OCI-LY1 (cell line): Measurements from ENCODE around the gene NEB.

Source experiments
- EZH2 ChIP-seq: fragments of 200-600 bp; sonication (generic), shearing (Covaris generic); IDR thresholded peaks from 2 replicates; pipeline ENCODE4 v1.8.0; 2017; ENCODE audit warnings: borderline replicate concordance, mixed run types, mild to moderate bottlenecking, antibody characterized with exemption, low read length, moderate library complexity, mixed read lengths
- TF ChIP-seq, protein P1 (sequence below): fragments of 200-600 bp; sonication (generic), shearing (Covaris generic); IDR thresholded peaks from 2 replicates; pipeline ENCODE4 v1.5.1; 2017; ENCODE audit warnings: mild to moderate bottlenecking, antibody characterized with exemption, low read length, moderate library complexity, mixed read lengths

DNA sequence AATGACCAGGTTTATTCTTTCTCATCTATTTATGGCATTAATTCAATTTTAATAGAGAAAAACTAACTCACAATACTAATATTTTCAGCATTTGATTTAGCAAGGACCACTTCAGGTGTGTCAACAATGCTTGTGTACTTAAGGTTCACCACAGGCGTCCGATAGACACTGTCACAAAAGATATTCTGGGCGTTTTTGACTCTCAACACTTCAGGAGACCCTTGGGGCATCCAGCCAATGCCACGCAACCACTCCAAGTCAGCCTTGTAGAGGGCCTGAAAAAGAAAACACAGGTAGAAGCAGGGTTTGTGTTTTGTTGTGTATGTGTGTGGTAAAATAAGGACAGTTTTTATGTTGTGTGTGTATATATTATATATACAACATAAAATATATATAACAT, 158.2 kb downstream of the NEB start:
- no peak for TF ChIP-seq EZH2
- TF ChIP-seq, protein P1, sequence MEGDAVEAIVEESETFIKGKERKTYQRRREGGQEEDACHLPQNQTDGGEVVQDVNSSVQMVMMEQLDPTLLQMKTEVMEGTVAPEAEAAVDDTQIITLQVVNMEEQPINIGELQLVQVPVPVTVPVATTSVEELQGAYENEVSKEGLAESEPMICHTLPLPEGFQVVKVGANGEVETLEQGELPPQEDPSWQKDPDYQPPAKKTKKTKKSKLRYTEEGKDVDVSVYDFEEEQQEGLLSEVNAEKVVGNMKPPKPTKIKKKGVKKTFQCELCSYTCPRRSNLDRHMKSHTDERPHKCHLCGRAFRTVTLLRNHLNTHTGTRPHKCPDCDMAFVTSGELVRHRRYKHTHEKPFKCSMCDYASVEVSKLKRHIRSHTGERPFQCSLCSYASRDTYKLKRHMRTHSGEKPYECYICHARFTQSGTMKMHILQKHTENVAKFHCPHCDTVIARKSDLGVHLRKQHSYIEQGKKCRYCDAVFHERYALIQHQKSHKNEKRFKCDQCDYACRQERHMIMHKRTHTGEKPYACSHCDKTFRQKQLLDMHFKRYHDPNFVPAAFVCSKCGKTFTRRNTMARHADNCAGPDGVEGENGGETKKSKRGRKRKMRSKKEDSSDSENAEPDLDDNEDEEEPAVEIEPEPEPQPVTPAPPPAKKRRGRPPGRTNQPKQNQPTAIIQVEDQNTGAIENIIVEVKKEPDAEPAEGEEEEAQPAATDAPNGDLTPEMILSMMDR = no peak
